ENCODE results near the gene RPS6KA2.

Gene RPS6KA2

GRCh38 chr6:166615059-166615770 lies 11.8 kb downstream of the RPS6KA2 start:
- no peak for DNase-seq (ENCODE audit: low read depth)

- no peak for DNase-seq (ENCODE audit: low read depth)
Measured at GRCh38 chr6:166614589-166614988, 12.5 kb downstream of the RPS6KA2 start.

- no peak for DNase-seq (ENCODE audit: low read depth)
Measured at GRCh38 chr6:166614171-166614583, 12.9 kb downstream of the RPS6KA2 start.

GRCh38 chr6:166613027-166613426 lies 14.0 kb downstream of the RPS6KA2 start:
- DNase-seq (ENCODE audit: low read depth), result no peak

- DNase-seq (ENCODE audit: low read depth), result no peak
Measured at GRCh38 chr6:166612471-166612881, 14.6 kb downstream of the RPS6KA2 start.

- DNase-seq (ENCODE audit: low read depth), result no peak
Measured at GRCh38 chr6:166611631-166612030, 15.4 kb downstream of the RPS6KA2 start.

- DNase-seq (ENCODE audit: low read depth), result no peak
Measured at GRCh38 chr6:166610069-166610468, 17.0 kb downstream of the RPS6KA2 start.

GRCh38 chr6:166608774-166609173 lies 18.3 kb downstream of the RPS6KA2 start:
- DNase-seq (ENCODE audit: low read depth), result no peak

- DNase-seq (ENCODE audit: low read depth), result no peak
Measured at GRCh38 chr6:166605752-166606151, 21.3 kb downstream of the RPS6KA2 start.

- DNase-seq (ENCODE audit: low read depth), result no peak
Measured at GRCh38 chr6:166604911-166605310, 22.1 kb downstream of the RPS6KA2 start.

- no peak for DNase-seq (ENCODE audit: low read depth)
Measured at GRCh38 chr6:166604328-166604727, 22.7 kb downstream of the RPS6KA2 start.

GRCh38 chr6:166603043-166603690 lies 23.9 kb downstream of the RPS6KA2 start:
- DNase-seq (ENCODE audit: low read depth), result no peak

- DNase-seq (ENCODE audit: low read depth), result no peak
Measured at GRCh38 chr6:166601956-166602355, 25.1 kb downstream of the RPS6KA2 start.

GRCh38 chr6:166600931-166601330 lies 26.1 kb downstream of the RPS6KA2 start:
- DNase-seq (ENCODE audit: low read depth), result no peak

GRCh38 chr6:166599205-166599604 lies 27.8 kb downstream of the RPS6KA2 start:
- no peak for DNase-seq (ENCODE audit: low read depth)

GRCh38 chr6:166598441-166599138 lies 28.5 kb downstream of the RPS6KA2 start:
- no peak for DNase-seq (ENCODE audit: low read depth)

GRCh38 chr6:166597711-166598440 lies 29.2 kb downstream of the RPS6KA2 start:
- DNase-seq (ENCODE audit: low read depth), result no peak

- no peak for DNase-seq (ENCODE audit: low read depth)
Measured at GRCh38 chr6:166596776-166597507, 30.1 kb downstream of the RPS6KA2 start.

GRCh38 chr6:166595949-166596348 lies 31.1 kb downstream of the RPS6KA2 start:
- DNase-seq (ENCODE audit: low read depth), result no peak

- no peak for DNase-seq (ENCODE audit: low read depth)
Measured at GRCh38 chr6:166595061-166595780, 31.8 kb downstream of the RPS6KA2 start.

- no peak for DNase-seq (ENCODE audit: low read depth)
Measured at GRCh38 chr6:166592821-166593220, 34.2 kb downstream of the RPS6KA2 start.
